T-cell (primary cell): ENCODE data around the gene SEMA4F. TPM values are rescaled to one million over a fixed set of nuclear protein-coding genes. Genes with fewer than 3 reads are reported as not detected.

Experiments
- ATAC-seq, 4 experiments: fragments of 200-7000 bp in 3 of 4; fragments of 150-1000 bp in 1 of 4; cut with Tn5 transposase; replicated peaks in 1 of 4; 1 replicate in 3 of 4; 2 replicates in 1 of 4; pipeline ENCODE4 v1.10.0; 2021; ENCODE audit warnings: moderate library complexity in 3 of 4, mild to moderate bottlenecking in 2 of 4, moderate number of reproducible peaks in 1 of 4
- CTCF ChIA-PET, 2 donors: fragments of 300-600 bp; sonication (Branson Sonifier 250); formaldehyde crosslinking; loops; one replicate each; lab custom pipeline; 2022; ENCODE audit warnings: antibody characterized with exemption in 2 of 2; lab: Charles Lee
- POLR2A ChIA-PET, 2 donors: fragments of 300-600 bp; sonication (Branson Sonifier 250); formaldehyde crosslinking; loops; one replicate each; lab custom pipeline; 2022; ENCODE audit warnings: antibody characterized with exemption in 2 of 2; lab: Charles Lee
- DNase-seq, 35 experiments: peaks; one replicate each; pipeline versions ENCODE4 v3.0.0 to v3.0.0-alpha.2; 2013 to 2023
- H3K27ac ChIP-seq: one replicate; pipeline ENCODE4 v1.5.1; 2013; ENCODE audit warnings: low read length
- H3K27me3 ChIP-seq, 2 experiments: replicated peaks in 1 of 2; 1 replicate in 1 of 2; 2 replicates in 1 of 2; pipeline versions ENCODE4 v1.6.1 to v1.7.0; 2013; ENCODE audit warnings: low read length in 1 of 2, mixed read lengths in 1 of 2; ENCODE audit not compliant: control insufficient read depth in 2 of 2, insufficient read depth in 2 of 2; ENCODE audit errors: extremely low read depth in 1 of 2
- H3K36me3 ChIP-seq, 2 donors: 1 replicate in 1 of 2; 2 replicates in 1 of 2; pipeline versions ENCODE4 v1.6.1 to v1.7.0; 2013; ENCODE audit warnings: low read length in 1 of 2; ENCODE audit not compliant: control insufficient read depth in 2 of 2, insufficient read depth in 1 of 2; ENCODE audit errors: extremely low read depth in 1 of 2
- H3K4me1 ChIP-seq, 2 experiments: 1 replicate in 1 of 2; 2 replicates in 1 of 2; pipeline versions ENCODE4 v1.6.1 to v1.7.0; 2013; ENCODE audit warnings: low read length in 2 of 2, mixed read lengths in 1 of 2; ENCODE audit not compliant: insufficient read depth in 2 of 2, control insufficient read depth in 1 of 2; ENCODE audit errors: extremely low read depth in 1 of 2
- H3K4me3 ChIP-seq, 2 donors: 1 replicate in 1 of 2; 2 replicates in 1 of 2; pipeline versions ENCODE4 v1.5.1 to v1.7.0; 2013; ENCODE audit warnings: mild to moderate bottlenecking in 2 of 2, low read length in 1 of 2, moderate library complexity in 1 of 2; ENCODE audit not compliant: control insufficient read depth in 1 of 2; ENCODE audit errors: extremely low read depth in 1 of 2
- H3K9me3 ChIP-seq: 2 replicates; pipeline ENCODE4 v1.7.0; 2013
- H3K27ac Mint-ChIP-seq, 2 donors: one replicate each; pipeline ENCODE4 v1.8.0; 2020 to 2021; ENCODE audit warnings: mild to moderate bottlenecking in 2 of 2, mixed read lengths in 2 of 2
- H3K27me3 Mint-ChIP-seq, 2 donors: one replicate each; pipeline ENCODE4 v1.8.0; 2021 to 2022; ENCODE audit warnings: mixed read lengths in 2 of 2
- H3K36me3 Mint-ChIP-seq: one replicate; pipeline ENCODE4 v1.8.0; 2021; ENCODE audit warnings: mixed read lengths
- H3K4me1 Mint-ChIP-seq, 3 donors: one replicate each; pipeline ENCODE4 v1.8.0; 2020 to 2022; ENCODE audit warnings: mixed read lengths in 3 of 3, mild to moderate bottlenecking in 1 of 3
- H3K4me3 Mint-ChIP-seq, 3 donors: one replicate each; pipeline ENCODE4 v1.8.0; 2020 to 2022; ENCODE audit warnings: mild to moderate bottlenecking in 3 of 3, mixed read lengths in 3 of 3, moderate library complexity in 3 of 3
- H3K9me3 Mint-ChIP-seq, 3 donors: one replicate each; pipeline ENCODE4 v1.8.0; 2020 to 2022; ENCODE audit warnings: mixed read lengths in 3 of 3
- whole genome bisulfite sequencing: methylation state at CpG from one replicate; pipeline ENCODE4 v1.1.5; 2013; ENCODE audit warnings: missing lambda C conversion rate; ENCODE audit not compliant: insufficient coverage; 5-methylcytosine and 5-hydroxymethylcytosine counted together
- total RNA-seq, 35 experiments: library from RNA in 6 of 35; stranded (reverse) in 6 of 35; fragments of 120-200 nt in 1 of 35; gene quantifications; one replicate each; pipeline versions ENCODE4 v1.2.1 to v1.2.4 and lab custom pipeline; 2013 to 2026

SEMA4F gene
- total RNA-seq, 5 donors from 2014 or later (not counting 1 experiment from before 2014, with no cell fraction given): 12.2 to 24.9 (median 18.6) TPM

GRCh38 chr2:74658516-74658915 is 4.5 kb downstream of the SEMA4F start:
- Histone ChIP-seq H3K36me3 (peaks cover 7 to 22% of the 10 kb centered on the region in 2 donors), H3K27me3 (no peaks in the 10 kb centered on the region), H3K4me1 (peaks cover 3 to 18% of the 10 kb centered on the region in 2 experiments), H3K27ac (no peak overlapping the region), H3K4me3 (no peak overlapping the region), H3K9me3 (no peaks in the 10 kb centered on the region)
- no peak for ATAC-seq
- Mint-ChIP-seq H3K27ac (no peak overlapping the region), H3K9me3 (no peaks in the 10 kb centered on the region), H3K4me1 (peaks cover 18 to 22% (median 19%) of the 10 kb centered on the region in 3 donors), H3K36me3 (peaks cover 36% of the 10 kb centered on the region), H3K27me3 (no peaks in the 10 kb centered on the region), H3K4me3 (no peak overlapping the region)
- DNase-seq: no peak
- 83% methylated on average over 1 of the region's 2 CpGs for WGBS
- POLR2A ChIA-PET: no interaction called here
- CTCF ChIA-PET: no interaction called here

DNA sequence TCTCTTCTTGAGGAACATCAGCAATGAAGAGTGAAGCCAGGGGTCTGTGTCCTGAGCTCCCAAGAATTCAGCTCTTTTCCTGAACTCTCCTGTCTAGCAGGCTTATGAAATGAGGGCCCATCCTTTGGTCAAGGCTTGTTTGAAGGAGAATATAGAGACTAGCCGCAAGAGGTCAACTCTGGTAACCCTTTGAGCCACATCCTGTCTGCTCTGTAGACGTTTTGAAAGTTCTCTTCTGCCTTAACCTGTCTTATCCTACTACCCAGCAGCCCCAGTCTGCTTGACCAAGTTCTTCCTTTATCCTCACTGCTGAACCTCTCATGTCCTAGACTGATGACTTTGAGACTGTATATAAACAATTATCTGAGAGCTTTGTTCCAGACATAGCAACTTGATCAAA is 5.4 kb downstream of the SEMA4F start:
- Mint-ChIP-seq H3K36me3 (peaks cover 39% of the 10 kb centered on the region), H3K9me3 (no peaks in the 10 kb centered on the region), H3K4me1 (peaks cover 16 to 21% (median 16%) of the 10 kb centered on the region in 3 donors), H3K4me3 (no peak overlapping the region), H3K27ac (no peak overlapping the region), H3K27me3 (no peaks in the 10 kb centered on the region)
- ChIA-PET POLR2A (no interaction called here), CTCF (no interaction called here)
- H3K27ac ChIP-seq: no peak overlapping the region
- DNase-seq: no peak
- peaks cover 7 to 22% of the 10 kb centered on the region in 2 donors for H3K36me3 ChIP-seq
- no peak overlapping the region for H3K4me3 ChIP-seq
- H3K27me3 ChIP-seq: no peaks in the 10 kb centered on the region
- H3K4me1 ChIP-seq: peaks cover 2 to 13% of the 10 kb centered on the region in 2 experiments
- WGBS: no CpG with 5 or more reads among the region's 2 CpGs
- no peaks in the 10 kb centered on the region for H3K9me3 ChIP-seq
- ATAC-seq: no peak

DNA sequence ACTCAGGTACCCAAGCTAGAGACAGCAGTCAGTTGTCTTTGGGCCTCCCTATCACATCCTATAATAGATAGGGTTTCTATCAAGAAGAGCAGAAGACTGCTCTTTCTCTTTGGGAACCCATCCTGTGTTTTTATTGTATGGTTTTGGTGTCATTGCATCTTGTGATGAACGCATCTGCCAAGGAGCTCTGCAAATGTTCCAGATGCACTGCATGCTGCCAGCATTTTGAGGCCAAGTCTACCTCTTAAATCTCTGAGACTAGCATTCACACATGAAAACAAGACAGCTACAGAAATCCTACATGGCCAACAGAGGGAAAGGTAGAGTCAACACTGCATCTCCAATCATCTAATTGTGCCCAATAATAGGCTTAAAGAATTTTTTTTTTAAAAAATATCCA is 14.0 kb downstream of the SEMA4F start:
- Mint-ChIP-seq H3K4me3 (no peak overlapping the region), H3K4me1 (no peaks in the 10 kb centered on the region), H3K27me3 (no peaks in the 10 kb centered on the region), H3K36me3 (peaks cover 46% of the 10 kb centered on the region), H3K27ac (no peak overlapping the region), H3K9me3 (no peaks in the 10 kb centered on the region)
- no peak for ATAC-seq
- ChIA-PET CTCF (interaction anchor here in 1 of 2 donors (0.5 to 0.8 kb wide), 2 partner anchors 45 to 209 kb away, joined by 3 to 4 read pairs; no protein-coding TSS in a partner anchor), POLR2A (interaction anchor here in 1 of 2 donors (0.7 kb wide), 1 partner anchor 14 kb away, joined by 5 read pairs; no protein-coding TSS in a partner anchor)
- 100% methylated on average over 1 of the region's 1 CpG for WGBS
- Histone ChIP-seq H3K36me3 (peaks cover 3 to 10% of the 10 kb centered on the region in 2 donors), H3K9me3 (no peaks in the 10 kb centered on the region), H3K27me3 (no peaks in the 10 kb centered on the region), H3K4me1 (no peaks in the 10 kb centered on the region), H3K4me3 (no peak overlapping the region), H3K27ac (no peak overlapping the region)
- no peak for DNase-seq

DNA sequence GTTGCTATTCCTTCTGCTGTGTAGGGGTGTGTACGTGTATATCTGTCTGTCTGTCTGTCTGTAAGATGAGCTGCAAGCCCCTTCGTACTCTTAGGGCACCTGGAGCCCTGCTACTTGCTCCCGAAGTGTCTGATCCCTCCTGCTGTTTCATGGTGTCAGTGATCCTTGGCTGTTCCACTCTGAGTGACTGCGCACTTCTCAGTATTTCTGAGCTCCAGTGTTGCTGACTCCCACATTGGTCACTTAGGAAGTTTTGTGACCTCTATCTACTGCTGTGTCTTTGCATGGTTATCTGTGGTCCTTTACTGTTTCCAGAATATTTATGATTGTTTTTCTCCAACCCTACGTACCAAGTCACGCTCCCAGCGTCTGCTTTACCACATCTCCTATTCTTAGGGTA is 16.2 kb downstream of the SEMA4F start:
- 100% methylated on average over 3 of the region's 7 CpGs for WGBS
- H3K27ac Mint-ChIP-seq: no peak overlapping the region
- H3K4me3 Mint-ChIP-seq: no peak overlapping the region
- H3K36me3 Mint-ChIP-seq: peaks cover 60% of the 10 kb centered on the region
- peaks cover 7 to 29% of the 10 kb centered on the region in 2 donors for H3K36me3 ChIP-seq
- no peaks in the 10 kb centered on the region for H3K4me1 ChIP-seq
- no peak for DNase-seq
- H3K4me3 ChIP-seq: no peak overlapping the region
- ChIA-PET CTCF (interaction anchor here in 1 of 2 donors (0.6 kb wide), 1 partner anchor 218 kb away, joined by 7 read pairs; no protein-coding TSS in a partner anchor), POLR2A (no interaction called here)
- no peaks in the 10 kb centered on the region for H3K9me3 ChIP-seq
- no peak for ATAC-seq
- H3K27me3 ChIP-seq: no peaks in the 10 kb centered on the region
- H3K27me3 Mint-ChIP-seq: no peaks in the 10 kb centered on the region
- no peaks in the 10 kb centered on the region for H3K9me3 Mint-ChIP-seq
- no peak overlapping the region for H3K27ac ChIP-seq
- H3K4me1 Mint-ChIP-seq: no peaks in the 10 kb centered on the region

DNA sequence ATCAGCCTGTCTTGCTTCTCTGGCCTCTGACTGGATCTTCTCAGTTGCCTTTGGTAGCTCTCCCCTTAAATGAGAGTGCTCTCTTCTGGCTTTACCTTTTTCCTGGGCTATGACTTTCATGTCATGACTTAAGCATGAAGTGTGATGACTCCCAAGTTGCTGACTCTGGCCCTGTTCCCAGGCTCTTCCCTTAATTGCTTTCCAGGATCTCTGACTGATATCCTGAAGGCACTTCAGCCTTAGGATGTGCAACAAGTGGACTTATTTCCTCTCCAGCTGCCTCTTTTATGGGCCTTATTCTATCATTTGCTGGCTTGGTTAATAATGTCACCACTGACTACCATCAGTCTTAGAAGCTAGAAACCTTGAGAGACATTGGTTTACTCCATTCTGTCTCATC is 17.4 kb downstream of the SEMA4F start:
- Mint-ChIP-seq H3K27ac (no peak overlapping the region), H3K4me3 (no peak overlapping the region), H3K9me3 (no peaks in the 10 kb centered on the region), H3K36me3 (peaks cover 68% of the 10 kb centered on the region), H3K4me1 (no peaks in the 10 kb centered on the region), H3K27me3 (no peaks in the 10 kb centered on the region)
- H3K4me1 ChIP-seq: no peaks in the 10 kb centered on the region
- H3K36me3 ChIP-seq: peaks cover 14 to 42% of the 10 kb centered on the region in 2 donors
- no peak for DNase-seq
- CTCF ChIA-PET: interaction anchor here in 1 of 2 donors (0.6 kb wide), 1 partner anchor 226 kb away, joined by 3 read pairs; no protein-coding TSS in a partner anchor
- no peaks in the 10 kb centered on the region for H3K27me3 ChIP-seq
- no peak overlapping the region for H3K4me3 ChIP-seq
- ATAC-seq: no peak
- H3K27ac ChIP-seq: no peak overlapping the region
- POLR2A ChIA-PET: no interaction called here
- H3K9me3 ChIP-seq: no peaks in the 10 kb centered on the region

DNA sequence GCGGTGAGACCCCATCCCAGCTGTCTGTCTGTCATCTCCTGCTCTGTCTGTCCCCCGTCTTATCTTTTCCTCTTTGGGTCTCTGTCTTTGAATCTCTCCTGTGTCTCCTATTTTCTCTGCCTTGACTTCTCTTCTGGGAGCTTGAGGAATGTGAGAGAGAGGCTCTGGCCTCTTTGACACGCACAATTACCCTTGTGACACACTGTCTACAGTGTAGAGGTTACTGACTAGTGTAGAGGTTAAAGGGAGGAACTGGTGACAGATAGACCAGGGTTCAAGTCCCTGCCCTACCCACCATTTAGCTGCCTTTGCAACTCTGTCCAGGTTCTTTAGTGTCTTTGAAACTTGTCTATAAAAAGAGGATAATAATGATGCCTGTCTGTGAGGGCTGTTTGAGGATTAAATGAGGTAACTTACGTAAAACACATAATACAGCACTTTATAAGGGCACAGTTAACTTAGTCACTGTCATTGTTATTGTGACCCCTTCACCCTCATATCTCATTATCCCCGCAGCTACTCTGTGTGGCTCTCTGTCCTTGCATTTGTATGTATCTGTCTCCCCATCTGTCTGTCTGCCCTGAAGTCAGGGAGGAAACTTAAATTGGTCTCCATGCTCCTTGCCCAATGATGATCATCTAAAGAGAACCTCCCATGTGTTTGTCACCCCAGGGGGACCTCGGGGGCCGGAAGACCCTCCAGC is 19.9 kb downstream of the SEMA4F start:
- H3K36me3 ChIP-seq: peaks cover 14 to 40% of the 10 kb centered on the region in 2 donors
- H3K27ac ChIP-seq: no peak overlapping the region
- Mint-ChIP-seq H3K4me3 (no peak overlapping the region), H3K27ac (no peak overlapping the region), H3K4me1 (no peaks in the 10 kb centered on the region), H3K9me3 (no peaks in the 10 kb centered on the region), H3K27me3 (no peaks in the 10 kb centered on the region), H3K36me3 (peaks cover 79% of the 10 kb centered on the region)
- H3K27me3 ChIP-seq: no peaks in the 10 kb centered on the region
- ChIA-PET CTCF (interaction anchor here in 1 of 2 donors (0.6 kb wide), 1 partner anchor 1541 kb away, joined by 3 read pairs; no protein-coding TSS in a partner anchor), POLR2A (no interaction called here)
- 82% methylated on average over 3 of the region's 7 CpGs for WGBS
- H3K4me3 ChIP-seq: no peak overlapping the region
- ATAC-seq: no peak
- H3K9me3 ChIP-seq: no peaks in the 10 kb centered on the region
- H3K4me1 ChIP-seq: no peaks in the 10 kb centered on the region
- DNase-seq: no peak
